GM19395 (cell line): ENCODE results near the gene TRHDE.
"Not testable (repeated sequence)": the region's sequence is repeated elsewhere in the genome, so short reads cannot be mapped to it uniquely, and the experiment has no call there.

Source experiments
- ATAC-seq: cut with Tn5 transposase; IDR thresholded peaks from one replicate; pipeline ENCODE4 v1.9.1; 2021; ENCODE audit warnings: mild to moderate bottlenecking, moderate library complexity; ENCODE audit not compliant: unreplicated experiment

Gene TRHDE

DNA sequence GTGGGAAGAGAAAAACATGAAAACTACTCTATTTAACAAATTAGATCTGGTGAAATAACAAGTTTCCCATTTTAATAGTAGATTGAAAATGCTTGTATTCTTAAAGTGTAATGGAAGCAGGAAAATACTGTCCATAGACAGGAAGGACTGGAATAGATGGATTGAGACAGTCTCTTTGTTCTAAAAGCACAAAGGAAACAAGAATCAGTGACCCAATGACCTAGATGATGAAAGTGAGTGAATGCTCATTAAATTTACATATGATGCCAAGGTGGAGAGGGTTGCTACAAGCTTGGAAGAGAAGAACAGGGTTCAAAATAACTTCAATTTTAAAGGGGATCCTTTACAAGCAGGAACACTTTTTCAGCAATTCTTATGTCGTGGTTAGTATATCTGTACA lies 233.1 kb downstream of the TRHDE start:
- ATAC-seq, result no peak

DNA sequence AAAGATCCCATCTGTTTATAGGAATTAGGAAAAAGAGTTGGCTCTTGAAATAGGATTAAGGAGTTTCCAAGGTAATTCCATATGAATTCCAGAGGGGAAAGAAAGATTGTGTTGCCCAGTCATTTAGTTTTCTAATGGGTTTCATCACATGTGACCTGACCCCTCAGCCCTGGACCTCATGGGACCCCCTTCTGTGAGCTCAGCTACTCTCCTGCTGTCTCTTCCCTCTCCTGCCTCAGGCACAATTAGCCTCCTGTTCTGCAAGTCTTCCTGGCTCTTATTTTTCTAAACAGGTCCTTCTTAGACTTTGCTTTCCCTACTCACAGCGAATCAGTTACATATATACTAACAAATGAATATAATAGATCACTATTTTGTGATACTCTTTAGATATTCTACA lies 237.7 kb downstream of the TRHDE start:
- ATAC-seq, result no peak

DNA sequence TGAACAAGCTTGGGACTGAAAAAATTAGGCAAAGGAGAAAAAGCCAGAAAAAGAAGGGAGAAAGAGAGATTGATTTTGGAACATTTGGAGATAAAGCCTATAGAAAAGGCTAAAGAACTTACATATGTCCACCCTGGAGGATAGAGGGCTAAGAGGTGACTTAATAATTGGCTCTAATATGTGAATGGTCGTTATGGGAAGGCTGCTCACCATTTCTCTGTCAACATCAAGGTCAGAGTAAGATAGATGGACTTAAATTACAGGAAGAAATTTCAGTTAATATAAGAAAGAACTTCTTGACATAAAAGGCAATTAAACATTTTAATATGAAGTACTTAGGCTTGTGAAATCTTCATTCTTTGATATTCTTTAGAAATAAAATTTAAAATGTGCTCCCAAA lies 238.6 kb downstream of the TRHDE start:
- ATAC-seq, result no peak

DNA sequence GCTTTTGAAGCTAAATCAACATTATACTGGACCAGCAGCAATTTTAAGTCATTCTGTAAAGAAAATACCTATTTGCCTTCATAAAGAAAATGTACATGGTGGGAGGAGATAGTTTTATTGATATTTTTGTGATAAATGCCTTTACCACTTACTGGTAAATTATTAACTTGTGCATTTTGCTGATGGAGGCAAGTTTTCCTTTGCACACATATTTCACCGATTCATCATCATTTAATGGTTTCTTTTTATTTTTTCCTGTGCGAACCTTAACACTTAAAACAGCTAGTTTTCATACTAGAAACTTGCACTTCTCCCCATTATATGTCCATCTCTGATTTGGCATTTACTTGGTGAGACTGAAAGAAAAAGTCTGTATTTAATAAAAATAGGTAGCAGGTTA lies 239.3 kb downstream of the TRHDE start:
- ATAC-seq, result no peak

DNA sequence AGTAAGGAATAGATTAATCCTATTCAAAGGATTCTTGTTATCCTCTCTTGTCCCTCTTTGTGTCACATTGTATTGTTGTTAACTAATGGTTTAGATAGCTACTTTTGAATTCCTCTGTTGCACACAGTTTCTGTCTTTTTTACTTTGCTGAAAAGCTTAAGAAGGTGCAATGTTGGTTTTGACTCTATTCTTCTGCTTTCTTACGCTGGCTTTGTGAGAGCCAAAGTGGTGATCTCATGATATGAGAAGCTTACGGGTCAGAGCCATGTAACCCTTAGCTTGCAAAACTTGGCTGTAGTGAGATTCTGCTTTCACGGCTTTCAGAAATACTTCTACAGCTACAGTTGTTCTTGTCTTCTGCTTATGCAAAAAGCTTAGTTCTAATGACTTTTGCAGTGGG lies 239.7 kb downstream of the TRHDE start:
- ATAC-seq, result no peak

DNA sequence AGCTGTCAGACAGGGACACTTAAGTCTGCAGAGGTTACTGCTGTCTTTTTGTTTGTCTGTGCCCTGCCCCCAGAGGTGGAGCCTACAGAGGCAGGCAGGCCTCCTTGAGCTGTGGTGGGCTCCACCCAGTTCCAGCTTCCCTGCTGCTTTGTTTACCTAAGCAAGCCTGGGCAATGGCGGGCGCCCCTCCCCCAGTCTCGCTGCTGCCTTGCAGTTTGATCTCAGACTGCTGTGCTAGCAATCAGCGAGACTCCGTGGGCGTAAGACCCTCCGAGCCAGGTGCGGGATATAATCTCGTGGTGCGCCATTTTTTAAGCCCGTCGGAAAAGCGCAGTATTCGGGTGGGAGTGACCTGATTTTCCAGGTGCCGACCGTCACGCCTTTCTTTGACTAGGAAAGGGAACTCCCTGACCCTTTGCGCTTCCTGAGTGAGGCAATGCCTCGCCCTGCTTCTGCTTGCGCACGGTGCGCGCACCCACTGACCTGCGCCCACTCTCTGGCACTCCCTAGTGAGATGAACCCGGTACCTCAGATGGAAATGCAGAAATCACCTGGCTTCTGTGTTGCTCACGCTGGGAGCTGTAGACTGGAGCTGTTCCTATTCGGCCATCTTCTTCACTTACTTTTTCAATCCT lies 248.0 kb downstream of the TRHDE start:
- not testable (repeated sequence) for ATAC-seq

DNA sequence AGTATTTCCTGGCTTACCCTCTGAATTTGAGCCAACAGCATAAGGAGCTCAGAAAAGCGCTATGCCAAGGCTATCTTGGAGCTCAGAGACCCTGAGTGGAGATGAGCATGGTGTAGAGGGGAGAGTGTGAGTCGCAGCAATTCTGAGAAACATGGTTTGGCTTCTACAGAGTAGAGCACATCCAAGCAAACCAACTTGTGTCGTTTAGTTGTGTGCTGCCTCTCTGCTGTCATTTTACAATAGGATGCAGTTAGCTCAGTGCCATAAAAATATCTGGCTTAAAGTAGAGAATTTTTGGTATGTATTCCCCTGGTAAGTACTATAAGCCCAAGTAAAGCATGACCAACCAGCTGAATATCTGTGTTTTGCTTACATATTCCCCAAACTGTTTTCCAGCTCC lies 249.2 kb downstream of the TRHDE start:
- ATAC-seq, result no peak

DNA sequence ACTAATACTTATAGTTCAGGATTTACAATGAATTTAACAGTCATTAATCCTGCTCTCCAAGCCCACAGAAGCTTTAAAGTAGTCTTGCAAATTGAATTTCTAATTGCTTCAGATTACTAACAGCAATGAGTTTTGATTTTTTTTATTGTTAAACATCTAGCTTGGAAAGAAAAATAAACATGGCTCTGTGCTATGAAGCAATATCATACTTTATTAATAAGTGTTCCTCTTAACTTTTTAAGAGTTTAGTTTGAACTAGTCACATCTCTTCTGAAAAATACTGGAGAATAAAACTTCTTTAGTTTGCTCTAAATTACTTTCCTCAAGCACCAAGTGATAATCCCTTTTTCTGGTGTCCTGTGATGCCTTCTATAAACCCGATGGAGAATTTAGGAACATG lies 250.2 kb downstream of the TRHDE start:
- ATAC-seq, result no peak

DNA sequence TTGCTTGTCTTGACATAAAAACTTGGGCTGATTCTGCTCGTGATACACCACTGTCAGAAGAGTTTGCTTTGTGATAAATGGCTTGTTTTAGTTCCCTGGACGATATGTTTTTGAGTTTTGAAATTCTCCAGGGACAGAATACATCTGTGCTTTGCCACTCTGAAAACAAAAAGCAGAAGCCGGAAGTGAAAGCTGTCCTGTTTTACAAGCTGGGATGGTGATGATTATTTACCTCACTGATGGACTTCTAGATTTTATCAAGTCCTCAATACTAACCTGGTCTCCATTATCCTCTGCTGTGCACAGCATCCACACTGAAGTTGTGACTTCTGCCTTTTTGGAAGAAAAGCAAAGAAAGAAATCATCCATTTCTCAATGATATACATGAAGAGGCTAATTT lies 251.6 kb downstream of the TRHDE start:
- no peak for ATAC-seq

DNA sequence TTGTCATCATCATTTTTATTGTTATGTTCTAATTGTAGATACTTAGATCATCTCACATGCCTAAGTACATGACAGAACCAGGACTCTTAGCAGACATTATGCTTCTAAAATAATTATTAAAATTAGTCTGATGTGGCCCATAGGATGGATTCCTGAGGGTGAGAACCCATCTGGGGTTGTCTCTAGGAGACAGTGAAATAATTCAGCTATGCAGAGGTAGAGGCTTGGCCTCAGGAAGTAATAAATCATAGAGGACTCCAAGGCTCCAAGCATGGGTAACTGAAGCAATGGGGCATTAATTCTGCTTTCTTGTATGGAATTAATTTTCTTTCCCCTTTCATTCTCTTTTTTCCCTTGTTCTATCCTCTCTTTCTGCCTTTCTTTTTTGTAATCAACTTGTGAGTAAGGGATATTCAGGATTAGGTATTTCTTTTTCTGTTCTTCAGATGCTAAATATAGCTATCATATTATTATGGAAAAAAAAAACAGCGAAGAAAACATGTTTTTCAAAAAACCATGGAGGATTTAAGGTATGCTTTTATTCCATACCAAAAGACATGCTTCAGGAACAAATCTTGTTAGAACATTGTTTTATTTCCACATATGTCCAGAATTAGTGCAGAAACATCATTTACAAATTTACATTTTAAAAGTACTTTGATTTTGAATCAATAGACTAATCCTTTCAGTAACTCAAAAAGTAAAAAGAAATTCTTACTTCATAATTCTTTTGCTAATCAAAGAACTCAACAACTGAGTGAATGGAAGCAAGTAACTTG lies 263.2 kb downstream of the TRHDE start:
- no peak for ATAC-seq

DNA sequence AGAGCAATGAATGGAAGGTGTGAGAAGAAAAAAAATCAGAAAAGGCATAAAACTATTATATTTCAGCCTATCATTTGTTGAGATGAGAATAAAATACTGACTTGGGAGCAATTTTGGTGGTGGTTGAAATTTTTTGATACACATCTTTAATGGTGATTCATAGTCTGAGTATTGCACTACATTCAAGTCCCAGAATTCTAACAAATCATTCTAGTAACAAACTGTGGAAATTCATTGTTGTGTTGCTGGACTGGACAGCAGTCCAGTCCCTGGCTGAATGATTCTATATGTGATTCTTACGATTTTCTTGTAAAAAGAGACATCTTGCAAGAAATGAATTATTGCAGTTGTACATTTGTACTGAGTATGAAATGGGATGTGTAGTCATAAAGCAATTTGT lies 268.6 kb downstream of the TRHDE start:
- ATAC-seq, result no peak

DNA sequence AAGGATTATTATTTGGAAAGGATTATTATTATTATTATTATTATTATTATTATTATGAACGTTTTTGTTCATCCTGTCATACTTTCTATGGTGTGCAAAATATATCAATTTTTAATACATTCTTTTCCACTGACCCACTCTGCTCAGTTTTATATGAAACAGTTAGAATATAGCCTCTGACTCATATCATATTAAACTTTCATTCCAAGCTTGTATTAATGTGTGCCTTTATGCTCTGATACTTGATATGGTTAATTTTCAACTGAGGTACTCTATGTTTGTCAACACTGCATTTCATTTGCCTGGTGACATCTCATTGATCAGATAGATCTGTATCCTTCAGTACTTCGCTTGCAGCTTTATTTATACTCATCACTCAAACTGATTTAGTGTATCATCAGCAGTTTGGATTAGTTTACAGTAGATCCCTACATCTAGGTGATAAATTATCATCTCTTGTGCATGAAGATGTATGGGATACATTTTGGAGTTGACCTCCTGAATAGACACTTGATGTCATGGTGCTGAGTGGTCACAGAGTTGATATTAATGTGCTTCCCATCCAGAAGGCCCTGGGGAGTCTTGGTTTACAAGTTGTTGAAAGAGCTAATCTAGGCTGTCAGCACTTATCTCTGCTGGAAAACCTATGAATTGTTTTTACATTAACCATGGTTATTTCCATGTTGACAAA lies 271.8 kb downstream of the TRHDE start:
- ATAC-seq, result no peak

DNA sequence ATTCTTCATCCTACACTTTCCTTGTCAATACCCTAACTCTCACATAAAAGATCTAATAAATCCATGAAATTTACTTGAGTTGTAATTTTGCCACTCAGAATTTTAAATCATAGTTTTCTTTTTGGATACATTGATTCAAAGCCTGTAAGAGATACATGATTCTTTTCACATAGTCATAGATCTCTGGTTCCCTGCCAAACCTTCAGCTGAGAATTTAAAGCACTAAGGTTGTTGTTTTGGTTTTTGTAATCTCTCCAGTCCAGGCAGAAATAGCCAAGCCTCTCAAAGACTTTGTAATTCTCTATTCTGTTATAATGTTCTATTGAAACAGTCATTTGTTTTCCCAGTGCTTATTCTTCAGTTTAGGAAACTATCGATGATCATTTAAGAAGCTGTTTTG lies 273.9 kb downstream of the TRHDE start:
- ATAC-seq, result no peak

DNA sequence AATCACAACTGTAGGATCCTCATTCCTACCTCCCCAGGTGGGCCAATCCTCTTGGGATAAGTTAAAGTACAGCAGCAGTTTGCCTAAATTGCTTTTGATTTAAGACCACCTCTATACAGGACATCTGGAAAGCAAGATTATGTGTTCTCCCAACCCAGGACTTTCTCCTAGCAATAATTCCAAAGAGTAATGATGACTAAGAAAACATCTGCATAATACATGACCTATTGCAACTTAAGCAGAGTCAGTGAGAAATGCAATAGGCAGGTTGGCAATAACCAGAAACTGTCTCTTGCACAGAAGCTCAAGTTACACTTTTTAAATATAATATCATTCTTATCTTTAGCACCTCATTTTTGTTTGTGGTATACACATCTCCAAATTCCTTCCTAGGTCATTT lies 275.4 kb downstream of the TRHDE start:
- no peak for ATAC-seq

DNA sequence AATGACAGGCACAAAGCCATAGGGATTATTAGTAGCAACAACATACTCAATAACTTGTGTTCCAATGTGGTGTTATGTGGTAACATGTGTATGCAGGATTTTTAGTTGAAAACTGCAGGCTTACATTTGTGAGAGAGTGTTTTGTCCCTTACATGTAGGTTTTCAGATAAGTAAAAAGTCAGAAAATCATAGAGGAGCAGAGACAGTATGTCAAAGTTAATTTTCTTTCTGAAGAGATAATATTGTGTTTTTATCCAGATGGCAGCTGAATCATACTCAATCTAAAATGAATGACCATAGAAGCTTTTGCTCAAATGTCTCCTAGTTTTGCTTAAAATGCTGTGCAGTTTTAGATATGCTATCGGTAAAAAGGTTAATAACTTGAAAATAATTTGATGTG lies 277.0 kb downstream of the TRHDE start:
- ATAC-seq, result no peak

DNA sequence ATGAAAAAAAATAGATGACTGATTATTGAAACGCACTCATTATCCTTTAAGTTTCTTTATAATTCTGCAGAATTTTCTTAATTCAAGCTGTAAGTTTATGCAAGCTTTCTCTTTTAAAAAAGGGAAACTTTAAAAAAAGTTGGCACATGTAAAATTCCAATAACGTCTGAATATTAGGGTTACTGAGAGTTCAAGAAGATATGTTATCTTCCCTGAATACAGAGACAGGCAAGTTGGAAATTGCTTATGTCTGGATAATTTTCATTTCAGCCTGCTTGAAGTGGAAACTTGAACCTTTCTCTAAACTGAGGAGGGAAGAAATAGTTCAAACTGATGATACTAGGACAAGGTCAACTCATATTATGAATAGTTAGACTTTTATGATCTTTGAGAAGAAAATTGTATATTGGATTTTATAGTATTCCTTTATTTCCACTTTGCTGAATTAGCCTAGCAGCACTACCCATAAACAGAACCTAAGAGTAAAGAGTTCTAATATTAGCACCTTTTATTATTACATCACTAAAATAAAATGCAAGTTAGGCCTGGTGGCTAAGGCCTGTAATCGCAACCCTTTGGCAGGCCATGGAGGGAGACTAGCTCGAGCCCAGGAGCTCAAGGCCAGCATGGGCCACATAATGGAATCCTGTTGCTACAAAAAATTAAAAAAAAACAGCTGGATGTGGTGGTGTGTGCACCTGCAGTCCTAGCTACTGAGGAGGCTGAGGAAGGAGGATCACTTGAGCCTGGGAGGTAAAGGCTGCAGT lies 288.0 kb downstream of the TRHDE start:
- ATAC-seq, result no peak

DNA sequence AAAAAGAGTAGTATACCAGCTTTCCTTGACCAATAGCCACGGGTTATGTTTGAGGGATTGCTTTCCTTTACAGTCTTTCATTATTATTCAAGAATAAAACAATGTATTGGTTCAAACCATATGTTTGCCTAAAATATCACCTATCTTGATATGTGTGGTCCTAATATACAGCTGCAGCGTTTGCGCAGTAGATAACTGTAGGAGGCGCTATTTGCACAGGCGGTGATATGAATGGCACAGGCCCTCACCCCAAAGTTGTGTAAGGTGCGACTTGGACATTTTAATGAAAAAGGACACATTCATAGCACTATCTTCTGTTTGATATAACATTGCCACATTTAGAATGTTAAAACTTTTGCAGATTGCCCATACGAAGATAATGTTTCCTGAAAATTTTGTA lies 298.4 kb downstream of the TRHDE start:
- no peak for ATAC-seq

DNA sequence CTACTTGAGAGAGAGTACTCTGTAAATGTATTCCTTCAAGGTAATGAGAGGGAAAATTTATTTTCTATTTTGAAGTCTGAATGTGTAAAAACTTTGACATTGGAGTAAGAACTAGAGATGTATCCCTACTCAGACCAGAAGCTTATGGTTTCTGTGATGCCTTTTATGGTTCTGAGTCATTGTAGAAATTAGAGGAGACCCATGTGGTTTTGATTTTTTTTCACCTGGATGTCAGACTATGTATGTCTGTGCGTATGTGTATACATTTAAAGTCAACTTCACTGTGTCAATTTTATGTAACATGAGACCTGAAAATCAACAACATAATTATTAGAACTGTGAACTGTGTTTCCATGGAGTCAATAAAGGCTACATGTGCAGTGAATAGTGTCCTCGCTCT lies 302.0 kb downstream of the TRHDE start:
- no peak for ATAC-seq

DNA sequence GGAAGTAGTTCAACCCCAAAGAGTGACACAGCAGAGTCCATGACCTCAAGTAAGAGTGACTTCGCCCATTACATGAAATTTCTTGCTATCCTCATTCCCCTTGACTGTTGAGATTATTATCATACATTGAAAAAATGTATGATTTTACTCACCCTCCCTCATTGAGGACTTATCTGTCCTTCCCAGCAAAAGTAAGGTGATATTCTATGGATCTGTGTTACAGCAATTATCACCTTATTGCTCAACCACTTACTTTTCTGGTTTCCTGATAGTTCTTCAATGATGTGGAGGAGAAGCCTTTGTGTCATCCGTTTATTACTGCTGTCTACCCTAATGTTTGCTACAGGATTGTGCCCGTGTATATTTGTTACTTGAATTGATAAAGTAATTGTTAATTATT lies 306.2 kb downstream of the TRHDE start:
- ATAC-seq, result no peak

DNA sequence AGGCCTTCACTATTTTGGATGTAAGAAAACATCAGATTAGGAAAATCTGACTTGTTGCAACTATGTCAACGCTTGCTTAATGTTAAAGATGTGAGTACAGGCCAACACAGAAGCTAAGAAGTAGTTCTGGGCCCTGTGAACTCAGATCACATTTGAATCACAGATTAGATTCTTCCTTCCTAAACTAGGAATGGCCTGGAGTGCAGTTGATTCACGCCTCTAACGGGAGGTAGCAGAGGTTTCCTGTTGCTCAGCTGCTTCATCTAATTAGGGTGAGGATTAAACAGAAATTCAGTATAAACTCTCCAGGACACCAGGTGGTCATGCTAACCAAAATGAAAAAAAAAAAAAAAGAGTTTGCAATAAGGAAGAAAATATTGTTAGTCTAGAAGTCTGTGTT lies 314.3 kb downstream of the TRHDE start:
- no peak for ATAC-seq

DNA sequence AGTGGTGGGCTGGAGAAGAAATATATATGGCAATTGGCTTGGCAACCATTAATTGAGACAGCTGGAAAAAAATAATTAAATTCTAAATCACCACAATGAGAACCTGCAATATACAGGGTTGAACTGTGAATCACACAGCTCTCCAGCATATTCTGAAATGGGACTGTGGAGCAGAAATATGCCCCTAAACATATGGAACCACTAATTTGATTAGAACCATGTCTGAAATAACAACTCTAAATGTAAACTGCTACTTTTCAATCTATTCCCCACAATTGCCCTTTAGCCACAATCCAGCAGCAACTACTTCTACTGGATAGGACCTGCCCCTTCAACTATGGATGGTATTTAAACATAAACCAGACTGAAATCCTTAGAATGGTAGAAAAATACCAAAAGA lies 330.4 kb downstream of the TRHDE start:
- no peak for ATAC-seq

DNA sequence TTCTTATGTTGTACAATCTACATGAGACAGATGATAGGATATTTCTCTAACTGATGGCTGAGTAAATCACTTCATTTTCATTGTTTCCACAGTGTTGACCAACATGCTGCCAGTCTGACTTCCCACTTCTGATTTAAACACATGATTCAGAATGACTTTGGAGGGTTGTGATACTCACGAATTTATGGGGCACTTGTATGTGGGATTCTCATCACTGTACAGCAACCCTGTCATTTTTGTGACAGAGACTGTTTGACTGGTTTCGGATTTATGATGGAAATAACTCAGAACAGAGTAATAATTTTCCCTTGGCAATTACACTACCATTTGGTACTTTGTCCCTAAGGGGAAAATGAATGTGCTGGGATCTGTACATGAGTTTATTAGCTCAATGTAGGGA lies 333.8 kb downstream of the TRHDE start:
- ATAC-seq, result no peak
